Measurements from ENCODE around the gene HMCN1.
"Not testable (repeated sequence)": the region's sequence is repeated elsewhere in the genome, so short reads cannot be mapped to it uniquely, and the experiment has no call there.

The HMCN1 gene

GRCh38 chr1:186210258-186210657, 476.1 kb downstream of the HMCN1 start:
- DNase-seq: no peak

- DNase-seq: not testable (repeated sequence)
Measured at GRCh38 chr1:186211583-186211982, 477.4 kb downstream of the HMCN1 start.

GRCh38 chr1:186212568-186213224, 478.5 kb downstream of the HMCN1 start:
- DNase-seq: peak; percentile 45

- no peak for DNase-seq
Measured at GRCh38 chr1:186213225-186213607, 479.0 kb downstream of the HMCN1 start.

GRCh38 chr1:186214791-186215190, 480.6 kb downstream of the HMCN1 start:
- no peak for DNase-seq

- DNase-seq: no peak
Measured at GRCh38 chr1:186215636-186216035, 481.4 kb downstream of the HMCN1 start.

- DNase-seq: no peak
Measured at GRCh38 chr1:186218654-186219352, 484.6 kb downstream of the HMCN1 start.

GRCh38 chr1:186220067-186220466, 485.9 kb downstream of the HMCN1 start:
- DNase-seq: no peak

- no peak for DNase-seq
Measured at GRCh38 chr1:186220911-186221310, 486.7 kb downstream of the HMCN1 start.

GRCh38 chr1:186225096-186225495, 490.9 kb downstream of the HMCN1 start:
- no peak for DNase-seq

- DNase-seq: no peak
Measured at GRCh38 chr1:186228749-186229148, 494.6 kb downstream of the HMCN1 start.

- no peak for DNase-seq
Measured at GRCh38 chr1:186231861-186232436, 497.8 kb downstream of the HMCN1 start.

- DNase-seq: no peak
Measured at GRCh38 chr1:186234976-186235686, 500.9 kb downstream of the HMCN1 start.

- no peak for DNase-seq
Measured at GRCh38 chr1:186235696-186236095, 501.5 kb downstream of the HMCN1 start.

GRCh38 chr1:186236921-186237320, 502.7 kb downstream of the HMCN1 start:
- DNase-seq: no peak

GRCh38 chr1:186239171-186239570, 505.0 kb downstream of the HMCN1 start:
- DNase-seq: no peak

GRCh38 chr1:186240436-186240835, 506.2 kb downstream of the HMCN1 start:
- DNase-seq: no peak
